SK-N-SH treated with all-trans-retinoic acid at 6 μM for 48 hours (cell line): ENCODE data around the gene TMEM125.

ENCODE experiments used
- ATAC-seq: fragments of 200-7000 bp; cut with Tn5 transposase; 3 replicates; pipeline ENCODE4 v1.9.1; 2020; ENCODE audit warnings: mild to moderate bottlenecking, moderate library complexity
- BACH2 ChIP-seq: fragments of 250-450 bp; sonication (Bioruptor Pico); IDR thresholded peaks from 2 replicates; pipeline ENCODE4 v1.9.0; 2021; ENCODE audit warnings: mild to moderate bottlenecking, borderline replicate concordance
- CSDC2 ChIP-seq: fragments of 250-450 bp; sonication (Bioruptor Pico); IDR thresholded peaks from 2 replicates; pipeline ENCODE4 v1.5.0; 2020; ENCODE audit warnings: mild to moderate bottlenecking, moderate library complexity
- ESRRG ChIP-seq: fragments of 250-450 bp; sonication (Bioruptor Pico); IDR thresholded peaks from 2 replicates; pipeline ENCODE4 v1.6.1; 2021; ENCODE audit warnings: mild to moderate bottlenecking
- GLIS3 ChIP-seq: fragments of 250-450 bp; sonication (Bioruptor Pico); IDR thresholded peaks from 2 replicates; pipeline ENCODE4 v1.5.0; 2020; ENCODE audit warnings: mild to moderate bottlenecking, moderate library complexity
- OSR1 ChIP-seq: fragments of 250-450 bp; sonication (Bioruptor Pico); IDR thresholded peaks from 2 replicates; pipeline ENCODE4 v1.8.0; 2022; ENCODE audit warnings: moderate library complexity, mild to moderate bottlenecking, inconsistent platforms
- PPARA ChIP-seq: fragments of 250-450 bp; sonication (Bioruptor Pico); IDR thresholded peaks from 2 replicates; pipeline ENCODE4 v1.5.0; 2020; ENCODE audit warnings: mild to moderate bottlenecking, borderline replicate concordance
- SNAI2 ChIP-seq: fragments of 250-450 bp; sonication (Bioruptor Pico); IDR thresholded peaks from 2 replicates; pipeline ENCODE4 v1.5.0; 2020; ENCODE audit warnings: mild to moderate bottlenecking, moderate library complexity
- TCF4 ChIP-seq: fragments of 250-450 bp; sonication (Bioruptor Pico); IDR thresholded peaks from 2 replicates; pipeline ENCODE4 v1.8.0; 2021; ENCODE audit warnings: mild to moderate bottlenecking, moderate library complexity, borderline replicate concordance
- TOX ChIP-seq: fragments of 250-450 bp; sonication (Bioruptor Pico); IDR thresholded peaks from 2 replicates; pipeline ENCODE4 v1.8.0; 2021; ENCODE audit warnings: mild to moderate bottlenecking, moderate library complexity, borderline replicate concordance
- ZC3H10 ChIP-seq: fragments of 250-450 bp; sonication (Bioruptor Pico); IDR thresholded peaks from 2 replicates; pipeline ENCODE4 v1.5.1; 2021; ENCODE audit warnings: mild to moderate bottlenecking, moderate library complexity
- ZFP3 ChIP-seq: fragments of 250-450 bp; sonication (Bioruptor Pico); IDR thresholded peaks from 2 replicates; pipeline ENCODE4 v1.5.0; 2020; ENCODE audit warnings: mild to moderate bottlenecking, moderate library complexity
- ZFP30 ChIP-seq: fragments of 450-650 bp; formaldehyde crosslinking; IDR thresholded peaks from 2 replicates; pipeline ENCODE4 v1.5.0; 2022; ENCODE audit warnings: mild to moderate bottlenecking, moderate library complexity
- ZNF565 ChIP-seq: fragments of 450-650 bp; formaldehyde crosslinking; conservative IDR thresholded peaks from 2 replicates; pipeline ENCODE4 v1.5.0; 2020; ENCODE audit warnings: low read depth, mild to moderate bottlenecking, moderate library complexity
- ZNF70 ChIP-seq: fragments of 450-650 bp; formaldehyde crosslinking; IDR thresholded peaks from 2 replicates; pipeline ENCODE4 v1.5.0; 2020; ENCODE audit warnings: mild to moderate bottlenecking, moderate library complexity
- ZNF8 ChIP-seq: fragments of 450-650 bp; formaldehyde crosslinking; IDR thresholded peaks from 2 replicates; pipeline ENCODE4 v1.5.0; 2020; ENCODE audit warnings: mild to moderate bottlenecking, moderate library complexity
- TF ChIP-seq, protein P1 (sequence below): fragments of 250-450 bp; sonication (Bioruptor Pico); IDR thresholded peaks from 2 replicates; pipeline ENCODE4 v1.5.1; 2021; ENCODE audit warnings: mild to moderate bottlenecking, moderate library complexity
- TF ChIP-seq, protein P2 (sequence below): fragments of 250-450 bp; sonication (Bioruptor Pico); IDR thresholded peaks from 2 replicates; pipeline ENCODE4 v1.5.1; 2020; ENCODE audit warnings: low read depth, mild to moderate bottlenecking, moderate library complexity
- TF ChIP-seq, protein P3 (sequence below): fragments of 250-450 bp; sonication (Bioruptor Pico); IDR thresholded peaks from 2 replicates; pipeline ENCODE4 v1.8.0; 2020; ENCODE audit warnings: mild to moderate bottlenecking, moderate library complexity, borderline replicate concordance
- TF ChIP-seq, protein P4 (sequence below): fragments of 250-450 bp; sonication (Bioruptor Pico); IDR thresholded peaks from 2 replicates; pipeline ENCODE4 v1.5.0; 2020; ENCODE audit warnings: mild to moderate bottlenecking, moderate library complexity

TMEM125 gene

DNA sequence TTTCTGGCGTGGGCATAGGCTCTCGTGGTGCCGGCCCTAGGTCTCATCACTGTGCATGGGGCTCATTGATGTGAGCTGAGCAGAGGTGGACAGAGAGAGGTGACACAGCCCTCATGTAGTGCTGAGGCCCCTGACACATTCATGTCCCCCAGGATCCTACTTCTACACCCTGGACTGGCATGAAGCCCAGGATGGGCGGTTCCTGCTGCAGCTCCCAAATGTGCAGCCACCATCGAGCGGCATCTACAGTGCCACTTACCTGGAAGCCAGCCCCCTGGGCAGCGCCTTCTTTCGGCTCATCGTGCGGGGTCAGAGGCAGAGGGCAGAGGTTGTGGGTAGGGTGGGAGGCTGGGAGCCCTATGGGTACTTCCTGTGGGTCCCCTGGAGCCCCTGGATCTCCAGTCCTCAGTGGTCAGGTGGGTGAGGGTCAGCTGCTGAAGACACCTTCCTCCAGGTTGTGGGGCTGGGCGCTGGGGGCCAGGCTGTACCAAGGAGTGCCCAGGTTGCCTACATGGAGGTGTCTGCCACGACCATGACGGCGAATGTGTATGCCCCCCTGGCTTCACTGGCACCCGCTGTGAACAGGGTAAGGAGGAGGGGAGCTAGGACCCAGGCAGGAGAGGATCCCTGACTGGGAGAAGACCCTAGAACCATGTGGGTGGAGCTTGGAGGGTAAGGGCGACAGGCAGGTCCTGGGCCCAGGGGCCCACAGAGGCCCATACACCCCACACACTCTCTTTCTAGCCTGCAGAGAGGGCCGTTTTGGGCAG lies 37.1 kb downstream of the TMEM125 start:
- ATAC-seq = no peak
- TF ChIP-seq BACH2 (no peak), OSR1 (CRISPR knock-in tag) (no peak), ZNF565 (CRISPR knock-in tag) (no peak), ZC3H10 (CRISPR knock-in tag) (no peak), TOX (CRISPR knock-in tag) (no peak), ZNF8 (no peak), PPARA (no peak), ZFP3 (CRISPR knock-in tag) (no peak), GLIS3 (CRISPR knock-in tag) (no peak)
- TF ChIP-seq, protein P1, sequence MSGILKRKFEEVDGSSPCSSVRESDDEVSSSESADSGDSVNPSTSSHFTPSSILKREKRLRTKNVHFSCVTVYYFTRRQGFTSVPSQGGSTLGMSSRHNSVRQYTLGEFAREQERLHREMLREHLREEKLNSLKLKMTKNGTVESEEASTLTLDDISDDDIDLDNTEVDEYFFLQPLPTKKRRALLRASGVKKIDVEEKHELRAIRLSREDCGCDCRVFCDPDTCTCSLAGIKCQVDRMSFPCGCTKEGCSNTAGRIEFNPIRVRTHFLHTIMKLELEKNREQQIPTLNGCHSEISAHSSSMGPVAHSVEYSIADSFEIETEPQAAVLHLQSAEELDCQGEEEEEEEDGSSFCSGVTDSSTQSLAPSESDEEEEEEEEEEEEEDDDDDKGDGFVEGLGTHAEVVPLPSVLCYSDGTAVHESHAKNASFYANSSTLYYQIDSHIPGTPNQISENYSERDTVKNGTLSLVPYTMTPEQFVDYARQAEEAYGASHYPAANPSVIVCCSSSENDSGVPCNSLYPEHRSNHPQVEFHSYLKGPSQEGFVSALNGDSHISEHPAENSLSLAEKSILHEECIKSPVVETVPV = no peak
- TF ChIP-seq, protein P2, sequence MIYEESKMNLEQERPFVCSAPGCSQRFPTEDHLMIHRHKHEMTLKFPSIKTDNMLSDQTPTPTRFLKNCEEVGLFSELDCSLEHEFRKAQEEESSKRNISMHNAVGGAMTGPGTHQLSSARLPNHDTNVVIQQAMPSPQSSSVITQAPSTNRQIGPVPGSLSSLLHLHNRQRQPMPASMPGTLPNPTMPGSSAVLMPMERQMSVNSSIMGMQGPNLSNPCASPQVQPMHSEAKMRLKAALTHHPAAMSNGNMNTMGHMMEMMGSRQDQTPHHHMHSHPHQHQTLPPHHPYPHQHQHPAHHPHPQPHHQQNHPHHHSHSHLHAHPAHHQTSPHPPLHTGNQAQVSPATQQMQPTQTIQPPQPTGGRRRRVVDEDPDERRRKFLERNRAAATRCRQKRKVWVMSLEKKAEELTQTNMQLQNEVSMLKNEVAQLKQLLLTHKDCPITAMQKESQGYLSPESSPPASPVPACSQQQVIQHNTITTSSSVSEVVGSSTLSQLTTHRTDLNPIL (CRISPR knock-in tag) = no peak
- TF ChIP-seq, protein P3, sequence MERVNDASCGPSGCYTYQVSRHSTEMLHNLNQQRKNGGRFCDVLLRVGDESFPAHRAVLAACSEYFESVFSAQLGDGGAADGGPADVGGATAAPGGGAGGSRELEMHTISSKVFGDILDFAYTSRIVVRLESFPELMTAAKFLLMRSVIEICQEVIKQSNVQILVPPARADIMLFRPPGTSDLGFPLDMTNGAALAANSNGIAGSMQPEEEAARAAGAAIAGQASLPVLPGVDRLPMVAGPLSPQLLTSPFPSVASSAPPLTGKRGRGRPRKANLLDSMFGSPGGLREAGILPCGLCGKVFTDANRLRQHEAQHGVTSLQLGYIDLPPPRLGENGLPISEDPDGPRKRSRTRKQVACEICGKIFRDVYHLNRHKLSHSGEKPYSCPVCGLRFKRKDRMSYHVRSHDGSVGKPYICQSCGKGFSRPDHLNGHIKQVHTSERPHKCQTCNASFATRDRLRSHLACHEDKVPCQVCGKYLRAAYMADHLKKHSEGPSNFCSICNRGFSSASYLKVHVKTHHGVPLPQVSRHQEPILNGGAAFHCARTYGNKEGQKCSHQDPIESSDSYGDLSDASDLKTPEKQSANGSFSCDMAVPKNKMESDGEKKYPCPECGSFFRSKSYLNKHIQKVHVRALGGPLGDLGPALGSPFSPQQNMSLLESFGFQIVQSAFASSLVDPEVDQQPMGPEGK (CRISPR knock-in tag) = no peak

DNA sequence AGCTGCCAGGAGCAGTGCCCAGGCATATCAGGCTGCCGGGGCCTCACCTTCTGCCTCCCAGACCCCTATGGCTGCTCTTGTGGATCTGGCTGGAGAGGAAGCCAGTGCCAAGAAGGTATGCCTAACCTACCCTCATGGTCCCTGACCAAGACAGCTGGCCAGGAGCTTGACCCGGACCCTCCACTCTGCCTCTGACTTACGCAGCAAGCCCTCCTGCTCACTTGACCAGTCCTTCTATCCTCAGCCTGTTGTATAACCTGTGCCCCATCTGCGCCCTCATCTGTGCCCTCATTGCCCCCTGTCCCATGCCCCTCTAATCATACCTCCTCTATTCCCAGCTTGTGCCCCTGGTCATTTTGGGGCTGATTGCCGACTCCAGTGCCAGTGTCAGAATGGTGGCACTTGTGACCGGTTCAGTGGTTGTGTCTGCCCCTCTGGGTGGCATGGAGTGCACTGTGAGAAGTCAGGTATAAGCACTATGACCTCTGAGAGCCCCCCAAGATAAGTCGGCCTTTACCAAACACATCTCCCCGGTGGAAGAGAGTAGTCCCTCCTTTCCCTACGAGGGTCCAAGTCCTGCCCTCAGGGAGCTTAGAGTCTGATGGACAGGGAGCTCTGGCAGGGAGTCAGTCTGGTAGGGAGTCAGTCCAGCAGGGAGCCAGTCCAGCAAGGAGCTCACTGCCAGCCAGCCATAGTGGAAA lies 37.8 kb downstream of the TMEM125 start:
- TF ChIP-seq, protein P3 (CRISPR knock-in tag) = no peak
- TF ChIP-seq ZNF565 (CRISPR knock-in tag) = no peak
- ATAC-seq = no peak

DNA sequence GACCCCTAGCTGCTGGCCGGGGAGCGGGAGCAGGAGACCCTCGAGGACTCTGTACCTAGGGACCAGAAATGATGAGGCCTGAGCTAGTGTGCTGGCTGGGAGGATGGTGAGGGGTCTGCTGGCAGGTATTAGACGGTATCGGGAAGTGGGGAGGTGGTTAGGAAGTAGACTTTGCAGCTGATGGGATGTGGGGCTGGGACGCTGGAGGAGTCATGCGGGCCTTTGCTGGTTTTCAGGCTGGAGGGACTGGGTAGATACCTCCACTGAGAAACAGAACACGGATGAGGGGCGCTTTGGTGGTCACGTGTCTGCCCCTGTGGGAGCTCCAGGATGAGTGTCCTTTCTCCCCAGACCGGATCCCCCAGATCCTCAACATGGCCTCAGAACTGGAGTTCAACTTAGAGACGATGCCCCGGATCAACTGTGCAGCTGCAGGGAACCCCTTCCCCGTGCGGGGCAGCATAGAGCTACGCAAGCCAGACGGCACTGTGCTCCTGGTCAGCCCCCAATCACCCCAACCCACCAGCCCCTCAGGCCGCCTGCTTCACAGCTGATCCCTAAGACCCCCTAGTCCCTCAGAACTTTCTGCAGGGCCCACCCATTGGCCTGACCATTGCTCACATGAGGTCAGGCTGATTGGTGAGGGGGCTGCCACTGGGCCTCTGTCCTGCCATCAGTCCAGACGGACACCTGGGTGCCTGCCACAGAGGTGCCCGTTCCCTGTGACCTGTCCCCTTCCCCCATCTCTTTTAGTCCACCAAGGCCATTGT lies 39.0 kb downstream of the TMEM125 start:
- TF ChIP-seq, protein P1 = no peak
- no peak for TF ChIP-seq ZC3H10 (CRISPR knock-in tag)
- ATAC-seq = no peak

DNA sequence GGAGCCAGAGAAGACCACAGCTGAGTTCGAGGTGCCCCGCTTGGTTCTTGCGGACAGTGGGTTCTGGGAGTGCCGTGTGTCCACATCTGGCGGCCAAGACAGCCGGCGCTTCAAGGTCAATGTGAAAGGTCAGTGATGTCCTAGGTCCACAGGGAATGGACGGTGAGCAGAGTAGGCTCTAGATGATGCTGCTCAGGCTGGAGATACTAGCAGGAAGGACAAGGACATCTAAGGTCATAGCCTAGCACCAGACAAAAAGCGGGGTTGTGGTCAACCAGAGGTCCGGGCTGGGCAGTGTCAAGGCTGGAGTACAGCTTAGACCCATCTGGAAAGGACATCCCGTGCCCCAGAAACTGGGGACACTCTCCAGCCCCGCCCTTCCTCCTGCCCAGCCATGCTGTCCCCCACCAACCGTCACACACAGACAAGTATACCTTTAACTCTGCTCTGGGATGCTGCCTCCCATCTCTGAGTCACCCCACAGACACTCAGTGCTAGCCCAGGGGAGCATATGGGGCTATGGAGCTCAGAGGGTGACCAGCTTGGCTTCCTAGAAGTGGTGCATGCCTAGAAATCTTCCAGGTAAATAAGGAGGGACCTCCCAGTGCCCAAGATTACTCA lies 39.7 kb downstream of the TMEM125 start:
- peak; percentile 59 for ATAC-seq
- no peak for TF ChIP-seq TCF4 (CRISPR knock-in tag)
- TF ChIP-seq, all 23 proteins: peak for 0

DNA sequence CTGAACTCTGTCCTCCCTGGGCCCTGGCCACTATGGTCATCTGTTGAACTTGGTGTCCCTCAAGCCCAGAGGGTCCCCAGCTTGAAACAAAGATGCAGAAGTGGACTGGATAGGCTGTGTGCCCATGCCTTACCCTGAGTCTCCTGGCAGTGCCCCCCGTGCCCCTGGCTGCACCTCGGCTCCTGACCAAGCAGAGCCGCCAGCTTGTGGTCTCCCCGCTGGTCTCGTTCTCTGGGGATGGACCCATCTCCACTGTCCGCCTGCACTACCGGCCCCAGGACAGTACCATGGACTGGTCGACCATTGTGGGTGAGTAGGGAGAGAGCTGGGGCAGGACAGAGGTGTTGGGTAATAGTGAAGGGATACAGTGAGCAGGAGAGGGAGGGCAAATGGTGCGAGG lies 41.7 kb downstream of the TMEM125 start:
- ATAC-seq = no peak
- TF ChIP-seq ESRRG (CRISPR knock-in tag) (no peak), ZNF70 (no peak), GLIS3 (CRISPR knock-in tag) (no peak), SNAI2 (CRISPR knock-in tag) (no peak), ZFP30 (CRISPR knock-in tag) (no peak), CSDC2 (CRISPR knock-in tag) (no peak)
- TF ChIP-seq, protein P3 (CRISPR knock-in tag) = no peak
- TF ChIP-seq, protein P4, sequence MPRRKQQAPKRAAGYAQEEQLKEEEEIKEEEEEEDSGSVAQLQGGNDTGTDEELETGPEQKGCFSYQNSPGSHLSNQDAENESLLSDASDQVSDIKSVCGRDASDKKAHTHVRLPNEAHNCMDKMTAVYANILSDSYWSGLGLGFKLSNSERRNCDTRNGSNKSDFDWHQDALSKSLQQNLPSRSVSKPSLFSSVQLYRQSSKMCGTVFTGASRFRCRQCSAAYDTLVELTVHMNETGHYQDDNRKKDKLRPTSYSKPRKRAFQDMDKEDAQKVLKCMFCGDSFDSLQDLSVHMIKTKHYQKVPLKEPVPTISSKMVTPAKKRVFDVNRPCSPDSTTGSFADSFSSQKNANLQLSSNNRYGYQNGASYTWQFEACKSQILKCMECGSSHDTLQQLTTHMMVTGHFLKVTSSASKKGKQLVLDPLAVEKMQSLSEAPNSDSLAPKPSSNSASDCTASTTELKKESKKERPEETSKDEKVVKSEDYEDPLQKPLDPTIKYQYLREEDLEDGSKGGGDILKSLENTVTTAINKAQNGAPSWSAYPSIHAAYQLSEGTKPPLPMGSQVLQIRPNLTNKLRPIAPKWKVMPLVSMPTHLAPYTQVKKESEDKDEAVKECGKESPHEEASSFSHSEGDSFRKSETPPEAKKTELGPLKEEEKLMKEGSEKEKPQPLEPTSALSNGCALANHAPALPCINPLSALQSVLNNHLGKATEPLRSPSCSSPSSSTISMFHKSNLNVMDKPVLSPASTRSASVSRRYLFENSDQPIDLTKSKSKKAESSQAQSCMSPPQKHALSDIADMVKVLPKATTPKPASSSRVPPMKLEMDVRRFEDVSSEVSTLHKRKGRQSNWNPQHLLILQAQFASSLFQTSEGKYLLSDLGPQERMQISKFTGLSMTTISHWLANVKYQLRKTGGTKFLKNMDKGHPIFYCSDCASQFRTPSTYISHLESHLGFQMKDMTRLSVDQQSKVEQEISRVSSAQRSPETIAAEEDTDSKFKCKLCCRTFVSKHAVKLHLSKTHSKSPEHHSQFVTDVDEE (CRISPR knock-in tag) = no peak
